ENCODE results near the gene KIF5C. TPM values are rescaled to one million over a fixed set of nuclear protein-coding genes. Genes with fewer than 3 reads are reported as not detected.

KIF5C gene
- total RNA-seq, 1 donor from 2014 or later, result 26.8 TPM

GRCh38 chr2:148876595-148877402, 1.8 kb downstream of the KIF5C start:
- Mint-ChIP-seq H3K4me3 (ENCODE audit: low read depth) (peak overlapping the region; percentile 83), H3K36me3 (ENCODE audit: insufficient read depth) (peaks cover 6% of the 10 kb centered on the region), H3K27ac (peak overlapping the region; percentile 91), H3K4me1 (ENCODE audit: low read depth) (peaks cover 10% of the 10 kb centered on the region), H3K27me3 (peaks cover 22% of the 10 kb centered on the region), H3K9me3 (ENCODE audit: low read depth) (no peaks in the 10 kb centered on the region)
- TF ChIP-seq, protein P1, sequence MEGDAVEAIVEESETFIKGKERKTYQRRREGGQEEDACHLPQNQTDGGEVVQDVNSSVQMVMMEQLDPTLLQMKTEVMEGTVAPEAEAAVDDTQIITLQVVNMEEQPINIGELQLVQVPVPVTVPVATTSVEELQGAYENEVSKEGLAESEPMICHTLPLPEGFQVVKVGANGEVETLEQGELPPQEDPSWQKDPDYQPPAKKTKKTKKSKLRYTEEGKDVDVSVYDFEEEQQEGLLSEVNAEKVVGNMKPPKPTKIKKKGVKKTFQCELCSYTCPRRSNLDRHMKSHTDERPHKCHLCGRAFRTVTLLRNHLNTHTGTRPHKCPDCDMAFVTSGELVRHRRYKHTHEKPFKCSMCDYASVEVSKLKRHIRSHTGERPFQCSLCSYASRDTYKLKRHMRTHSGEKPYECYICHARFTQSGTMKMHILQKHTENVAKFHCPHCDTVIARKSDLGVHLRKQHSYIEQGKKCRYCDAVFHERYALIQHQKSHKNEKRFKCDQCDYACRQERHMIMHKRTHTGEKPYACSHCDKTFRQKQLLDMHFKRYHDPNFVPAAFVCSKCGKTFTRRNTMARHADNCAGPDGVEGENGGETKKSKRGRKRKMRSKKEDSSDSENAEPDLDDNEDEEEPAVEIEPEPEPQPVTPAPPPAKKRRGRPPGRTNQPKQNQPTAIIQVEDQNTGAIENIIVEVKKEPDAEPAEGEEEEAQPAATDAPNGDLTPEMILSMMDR (IDR thresholded peaks at IDR 0.05; ENCODE audit: unreplicated experiment), result no peak
- DNase-seq (ENCODE audit: low spot score, unreplicated experiment), result peak; percentile 24

DNA sequence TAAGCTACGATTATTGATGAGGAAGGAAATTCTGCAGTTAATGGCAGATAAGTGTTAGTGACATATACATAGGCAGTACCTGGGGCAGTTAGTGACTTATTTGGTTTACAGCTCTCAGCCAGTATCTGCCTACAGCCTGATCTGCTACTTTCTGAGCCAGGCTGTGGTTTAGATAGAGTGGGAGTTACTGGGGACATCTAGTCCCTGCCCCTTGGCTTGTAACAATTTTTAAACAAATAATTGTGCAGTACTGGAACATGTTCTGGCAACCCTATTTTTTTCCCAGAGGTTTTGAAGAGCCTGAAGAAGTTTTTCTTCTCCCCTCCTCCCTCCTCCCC, 2.3 kb downstream of the KIF5C start:
- H3K27me3 Mint-ChIP-seq, result peaks cover 17% of the 10 kb centered on the region
- peaks cover 6% of the 10 kb centered on the region for H3K36me3 Mint-ChIP-seq (ENCODE audit: insufficient read depth)
- H3K9me3 Mint-ChIP-seq (ENCODE audit: low read depth), result no peaks in the 10 kb centered on the region
- TF ChIP-seq, protein P1 (IDR thresholded peaks at IDR 0.05; ENCODE audit: unreplicated experiment), result no peak
- H3K27ac Mint-ChIP-seq, result peak overlapping the region; percentile 53
- H3K4me1 Mint-ChIP-seq (ENCODE audit: low read depth), result peaks cover 12% of the 10 kb centered on the region
- peak overlapping the region; percentile 83 for H3K4me3 Mint-ChIP-seq (ENCODE audit: low read depth)
- no peak for DNase-seq (ENCODE audit: low spot score, unreplicated experiment)

GRCh38 chr2:148880636-148881035, 5.6 kb downstream of the KIF5C start:
- no peak overlapping the region for H3K4me3 Mint-ChIP-seq (ENCODE audit: low read depth)
- H3K4me1 Mint-ChIP-seq (ENCODE audit: low read depth), result peaks cover 16% of the 10 kb centered on the region
- H3K27me3 Mint-ChIP-seq, result no peaks in the 10 kb centered on the region
- DNase-seq (ENCODE audit: low spot score, unreplicated experiment), result no peak
- no peaks in the 10 kb centered on the region for H3K9me3 Mint-ChIP-seq (ENCODE audit: low read depth)
- no peak overlapping the region for H3K27ac Mint-ChIP-seq
- peaks cover 6% of the 10 kb centered on the region for H3K36me3 Mint-ChIP-seq (ENCODE audit: insufficient read depth)
- TF ChIP-seq, protein P1 (IDR thresholded peaks at IDR 0.05; ENCODE audit: unreplicated experiment), result no peak

- H3K27me3 Mint-ChIP-seq, result no peaks in the 10 kb centered on the region
- DNase-seq (ENCODE audit: low spot score, unreplicated experiment), result no peak
- H3K4me1 Mint-ChIP-seq (ENCODE audit: low read depth), result peaks cover 16% of the 10 kb centered on the region
Measured at GRCh38 chr2:148882051-148882450, 7.0 kb downstream of the KIF5C start.

GRCh38 chr2:148885209-148885608, 10.2 kb downstream of the KIF5C start:
- DNase-seq (ENCODE audit: low spot score, unreplicated experiment), result no peak
- TF ChIP-seq, protein P1 (IDR thresholded peaks at IDR 0.05; ENCODE audit: unreplicated experiment), result no peak
- Mint-ChIP-seq H3K36me3 (ENCODE audit: insufficient read depth) (peaks cover 6% of the 10 kb centered on the region), H3K4me1 (ENCODE audit: low read depth) (peaks cover 16% of the 10 kb centered on the region), H3K27me3 (no peaks in the 10 kb centered on the region), H3K27ac (no peak overlapping the region), H3K9me3 (ENCODE audit: low read depth) (no peaks in the 10 kb centered on the region), H3K4me3 (ENCODE audit: low read depth) (no peak overlapping the region)

More at GRCh38 chr2:148882051-148882450, 7.0 kb downstream of the KIF5C start:
- Mint-ChIP-seq H3K27ac (no peak overlapping the region), H3K4me3 (ENCODE audit: low read depth) (no peak overlapping the region), H3K9me3 (ENCODE audit: low read depth) (no peaks in the 10 kb centered on the region), H3K36me3 (ENCODE audit: insufficient read depth) (peaks cover 6% of the 10 kb centered on the region)
- TF ChIP-seq, protein P1 (IDR thresholded peaks at IDR 0.05; ENCODE audit: unreplicated experiment), result no peak

Data from progenitor cell of endocrine pancreas (in vitro differentiated cells).